HG03342 (cell line): Measurements from ENCODE around the gene OBP2A.

Source experiments
- ATAC-seq: cut with Tn5 transposase; IDR thresholded peaks from one replicate; pipeline ENCODE4 v1.9.1; 2021; ENCODE audit warnings: mild to moderate bottlenecking, moderate library complexity; ENCODE audit not compliant: unreplicated experiment

Gene OBP2A

GRCh38 chr9:135551031-135551430, 5.1 kb downstream of the OBP2A start:
- ATAC-seq, result no peak

GRCh38 chr9:135551456-135551855, 5.5 kb downstream of the OBP2A start:
- ATAC-seq, result no peak

GRCh38 chr9:135552021-135552697, 6.2 kb downstream of the OBP2A start:
- no peak for ATAC-seq

GRCh38 chr9:135552698-135553171, 6.8 kb downstream of the OBP2A start:
- ATAC-seq, result no peak

- ATAC-seq, result no peak
Observed at GRCh38 chr9:135554718-135555117, 8.8 kb downstream of the OBP2A start.

- no peak for ATAC-seq
Observed at GRCh38 chr9:135555203-135555602, 9.3 kb downstream of the OBP2A start.

- no peak for ATAC-seq
Observed at GRCh38 chr9:135555910-135556309, 10.0 kb downstream of the OBP2A start.

GRCh38 chr9:135559606-135560005, 13.7 kb downstream of the OBP2A start:
- ATAC-seq, result no peak

GRCh38 chr9:135561391-135562234, 15.7 kb downstream of the OBP2A start, which contains the start of gene PAEP:
PAEP (plus strand) TSS chr9:135561756.
- ATAC-seq, result no peak

GRCh38 chr9:135562235-135562745, 16.4 kb downstream of the OBP2A start:
- ATAC-seq, result no peak

- no peak for ATAC-seq
Observed at GRCh38 chr9:135563039-135563476, 17.1 kb downstream of the OBP2A start.

- ATAC-seq, result no peak
Observed at GRCh38 chr9:135563858-135564257, 17.9 kb downstream of the OBP2A start.

- ATAC-seq, result no peak
Observed at GRCh38 chr9:135565141-135565628, 19.3 kb downstream of the OBP2A start.

- ATAC-seq, result no peak
Observed at GRCh38 chr9:135565636-135566035, 19.7 kb downstream of the OBP2A start.

GRCh38 chr9:135566552-135566951, 20.6 kb downstream of the OBP2A start:
- ATAC-seq, result no peak

- no peak for ATAC-seq
Observed at GRCh38 chr9:135567311-135567710, 21.4 kb downstream of the OBP2A start.

- no peak for ATAC-seq
Observed at GRCh38 chr9:135568026-135568425, 22.1 kb downstream of the OBP2A start.

GRCh38 chr9:135570456-135570855, 24.5 kb downstream of the OBP2A start:
- no peak for ATAC-seq

GRCh38 chr9:135572233-135572632, 26.3 kb downstream of the OBP2A start:
- no peak for ATAC-seq

- ATAC-seq, result no peak
Observed at GRCh38 chr9:135573124-135573523, 27.2 kb downstream of the OBP2A start.

GRCh38 chr9:135574331-135574730, 28.4 kb downstream of the OBP2A start:
- ATAC-seq, result no peak

GRCh38 chr9:135574943-135575342, 29.0 kb downstream of the OBP2A start:
- ATAC-seq, result no peak
